CD4-positive, alpha-beta T cell treated with Interleukin-10 for 1 hour (primary cell): Measurements from ENCODE around the gene TPST1.
"Not testable (repeated sequence)": the region's sequence is repeated elsewhere in the genome, so short reads cannot be mapped to it uniquely, and the experiment has no call there.

ENCODE experiments used
- DNase-seq: peaks from one replicate; pipeline ENCODE4 v3.0.0-alpha.2; 2020

The TPST1 gene

GRCh38 chr7:66344166-66344565, 139.0 kb downstream of the TPST1 start:
- DNase-seq, result no peak

- DNase-seq, result no peak
Observed at GRCh38 chr7:66348531-66348930, 143.4 kb downstream of the TPST1 start.

GRCh38 chr7:66348959-66349358, 143.8 kb downstream of the TPST1 start:
- no peak for DNase-seq

GRCh38 chr7:66352071-66352470, 146.9 kb downstream of the TPST1 start:
- no peak for DNase-seq

GRCh38 chr7:66353547-66353946, 148.4 kb downstream of the TPST1 start:
- DNase-seq, result no peak

- DNase-seq, result no peak
Observed at GRCh38 chr7:66355756-66356155, 150.6 kb downstream of the TPST1 start.

- DNase-seq, result no peak
Observed at GRCh38 chr7:66356277-66356721, 151.2 kb downstream of the TPST1 start.

- no peak for DNase-seq
Observed at GRCh38 chr7:66357087-66357486, 152.0 kb downstream of the TPST1 start.

- no peak for DNase-seq
Observed at GRCh38 chr7:66359656-66360211, 154.6 kb downstream of the TPST1 start.

- DNase-seq, result no peak
Observed at GRCh38 chr7:66362136-66362535, 157.0 kb downstream of the TPST1 start.

- no peak for DNase-seq
Observed at GRCh38 chr7:66363635-66364034, 158.5 kb downstream of the TPST1 start.

- DNase-seq, result not testable (repeated sequence)
Observed at GRCh38 chr7:66365031-66365430, 159.9 kb downstream of the TPST1 start.

- no peak for DNase-seq
Observed at GRCh38 chr7:66371096-66371824, 166.1 kb downstream of the TPST1 start.

GRCh38 chr7:66374141-66374840, 169.2 kb downstream of the TPST1 start:
- not testable (repeated sequence) for DNase-seq

- DNase-seq, result no peak
Observed at GRCh38 chr7:66376264-66376945, 171.3 kb downstream of the TPST1 start.

GRCh38 chr7:66377045-66377444, 171.9 kb downstream of the TPST1 start:
- DNase-seq, result no peak

- DNase-seq, result no peak
Observed at GRCh38 chr7:66377714-66378113, 172.6 kb downstream of the TPST1 start.

- DNase-seq, result no peak
Observed at GRCh38 chr7:66379542-66380160, 174.5 kb downstream of the TPST1 start.

GRCh38 chr7:66380272-66380888, 175.2 kb downstream of the TPST1 start:
- no peak for DNase-seq

- not testable (repeated sequence) for DNase-seq
Observed at GRCh38 chr7:66382182-66382923, 177.2 kb downstream of the TPST1 start.

- not testable (repeated sequence) for DNase-seq
Observed at GRCh38 chr7:66385191-66385905, 180.2 kb downstream of the TPST1 start.
